SU-DHL-6 (cell line): ENCODE measurements around the gene RHBDD2.

Experiments
- CTCF ChIP-seq: fragments of 200-600 bp; sonication (generic); IDR thresholded peaks from one replicate; pipeline ENCODE4 v1.5.1; 2017; ENCODE audit warnings: antibody characterized with exemption, mild to moderate bottlenecking, low read length, moderate library complexity; ENCODE audit not compliant: insufficient read depth, poor library complexity, severe bottlenecking
- EZH2phosphoT487 ChIP-seq: fragments of 200-600 bp; sonication (generic), shearing (Covaris generic); conservative IDR thresholded peaks from 2 replicates; pipeline ENCODE4 v1.6.1; 2018; ENCODE audit warnings: mild to moderate bottlenecking, antibody characterized with exemption, low read length, moderate library complexity, mixed read lengths

- TF ChIP-seq CTCF (no peak), EZH2phosphoT487 (no peak)
Measured at GRCh38 chr7:75924889-75925288, 46.1 kb downstream of the RHBDD2 start.
